ENCODE results near the gene DNPEP.
A peak's percentile ranks its signal among the peaks of the same experiment; 100 is the strongest.

DNPEP gene

GRCh38 chr2:219353129-219353528, 34.6 kb downstream of the DNPEP start:
- no peak for DNase-seq

GRCh38 chr2:219352448-219353023, 35.2 kb downstream of the DNPEP start:
- DNase-seq, result peak; percentile 26 to 43

- DNase-seq, result no peak
These were observed 36.9 kb downstream of the DNPEP start for GRCh38 chr2:219350710-219351221.

GRCh38 chr2:219350215-219350614, 37.5 kb downstream of the DNPEP start:
- DNase-seq, result no peak

- DNase-seq, result peak in 1 of 2 donors; percentile 1
These were observed 42.8 kb downstream of the DNPEP start for GRCh38 chr2:219344751-219345430.

- no peak for DNase-seq
These were observed 52.3 kb downstream of the DNPEP start for GRCh38 chr2:219335373-219335786.

GRCh38 chr2:219334076-219334475, 53.6 kb downstream of the DNPEP start:
- no peak for DNase-seq

- no peak for DNase-seq
These were observed 55.2 kb downstream of the DNPEP start, which contains the start of gene RESP18 for GRCh38 chr2:219332542-219332941. RESP18 (minus strand) TSS chr2:219332744.

GRCh38 chr2:219331560-219332213, 56.0 kb downstream of the DNPEP start:
- no peak for DNase-seq

GRCh38 chr2:219327719-219328118, 60.0 kb downstream of the DNPEP start:
- DNase-seq, result no peak

GRCh38 chr2:219325657-219326315, 61.9 kb downstream of the DNPEP start:
- DNase-seq, result no peak

GRCh38 chr2:219325136-219325535, 62.6 kb downstream of the DNPEP start:
- DNase-seq, result no peak

GRCh38 chr2:219323434-219323833, 64.3 kb downstream of the DNPEP start:
- DNase-seq, result no peak

Measured in bone marrow (tissue), 2 donors.